Activated CD8-positive, alpha-beta T cell treated with anti-CD3 and anti-CD28 coated beads for 36 hours (primary cell): ENCODE results near the gene MARCHF9. TPM values are rescaled to one million over a fixed set of nuclear protein-coding genes. Genes with fewer than 3 reads are reported as not detected.

ENCODE experiments used
- ATAC-seq: fragments of 200-7000 bp; cut with Tn5 transposase; one replicate; pipeline ENCODE4 v1.10.0; 2021; ENCODE audit warnings: mild to moderate bottlenecking, moderate library complexity
- CTCF ChIA-PET: fragments of 350-600 bp; sonication (Branson Sonifier 250); formaldehyde crosslinking; loops from one replicate; lab custom pipeline; 2021; ENCODE audit warnings: antibody characterized with exemption; lab: Charles Lee
- POLR2A ChIA-PET: fragments of 350-600 bp; sonication (Branson Sonifier 250); formaldehyde crosslinking; loops from one replicate; lab custom pipeline; 2021; ENCODE audit warnings: antibody characterized with exemption; lab: Charles Lee
- DNase-seq: peaks from one replicate; pipeline ENCODE4 v3.0.0-alpha.2; 2020
- H3K27ac Mint-ChIP-seq: one replicate; pipeline ENCODE4 v1.8.0; 2021; ENCODE audit warnings: mild to moderate bottlenecking, mixed read lengths
- H3K27me3 Mint-ChIP-seq: one replicate; pipeline ENCODE4 v1.8.0; 2021; ENCODE audit warnings: mixed read lengths
- H3K36me3 Mint-ChIP-seq: one replicate; pipeline ENCODE4 v1.8.0; 2021; ENCODE audit warnings: low read depth, mixed read lengths
- H3K4me1 Mint-ChIP-seq: one replicate; pipeline ENCODE4 v1.8.0; 2021; ENCODE audit warnings: low read depth, mixed read lengths
- H3K4me3 Mint-ChIP-seq: one replicate; pipeline ENCODE4 v1.8.0; 2021; ENCODE audit warnings: mild to moderate bottlenecking, moderate library complexity, mixed read lengths
- H3K9me3 Mint-ChIP-seq: one replicate; pipeline ENCODE4 v1.8.0; 2021; ENCODE audit warnings: mixed read lengths
- intact Hi-C: fragments of 100-400 bp; cut with micrococcal nuclease; formaldehyde crosslinking; loops from one replicate; pipeline ENCODE4 v1.10.0; 2022
- total RNA-seq, 2 experiments: library from RNA; stranded (reverse); gene quantifications; one replicate each; pipeline ENCODE4 v1.2.3, GENCODE V29; 2021
- TF ChIP-seq, protein P1 (sequence below): fragments of 200-600 bp; IDR thresholded peaks from one replicate; pipeline ENCODE4 v1.8.0; 2022; ENCODE audit warnings: antibody characterized with exemption, mild to moderate bottlenecking

MARCHF9 gene
- total RNA-seq, 2 experiments from 2014 or later = 23.4 to 24.3 TPM

- ChIA-PET POLR2A (interaction anchor here (2.5 kb wide), 1 partner anchor 17 kb away, joined by 9 read pairs; no protein-coding TSS in a partner anchor), CTCF (interaction anchor here (1.0 to 1.3 kb wide), 2 partner anchors 17 to 156 kb away, joined by 3 read pairs; no protein-coding TSS in a partner anchor)
- TF ChIP-seq, protein P1, sequence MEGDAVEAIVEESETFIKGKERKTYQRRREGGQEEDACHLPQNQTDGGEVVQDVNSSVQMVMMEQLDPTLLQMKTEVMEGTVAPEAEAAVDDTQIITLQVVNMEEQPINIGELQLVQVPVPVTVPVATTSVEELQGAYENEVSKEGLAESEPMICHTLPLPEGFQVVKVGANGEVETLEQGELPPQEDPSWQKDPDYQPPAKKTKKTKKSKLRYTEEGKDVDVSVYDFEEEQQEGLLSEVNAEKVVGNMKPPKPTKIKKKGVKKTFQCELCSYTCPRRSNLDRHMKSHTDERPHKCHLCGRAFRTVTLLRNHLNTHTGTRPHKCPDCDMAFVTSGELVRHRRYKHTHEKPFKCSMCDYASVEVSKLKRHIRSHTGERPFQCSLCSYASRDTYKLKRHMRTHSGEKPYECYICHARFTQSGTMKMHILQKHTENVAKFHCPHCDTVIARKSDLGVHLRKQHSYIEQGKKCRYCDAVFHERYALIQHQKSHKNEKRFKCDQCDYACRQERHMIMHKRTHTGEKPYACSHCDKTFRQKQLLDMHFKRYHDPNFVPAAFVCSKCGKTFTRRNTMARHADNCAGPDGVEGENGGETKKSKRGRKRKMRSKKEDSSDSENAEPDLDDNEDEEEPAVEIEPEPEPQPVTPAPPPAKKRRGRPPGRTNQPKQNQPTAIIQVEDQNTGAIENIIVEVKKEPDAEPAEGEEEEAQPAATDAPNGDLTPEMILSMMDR = no peak
- Mint-ChIP-seq H3K27me3 (no peaks in the 10 kb centered on the region), H3K4me1 (peaks cover 42% of the 10 kb centered on the region), H3K27ac (peak overlapping the region; percentile 69), H3K9me3 (no peaks in the 10 kb centered on the region), H3K36me3 (peaks cover 14% of the 10 kb centered on the region), H3K4me3 (peak overlapping the region; percentile 98)
- DNase-seq (no peak), ATAC-seq (no peak)
- intact Hi-C loops = no loop called here
Observed at GRCh38 chr12:57739387-57739786, 15.5 kb upstream of the MARCHF9 start.

DNA sequence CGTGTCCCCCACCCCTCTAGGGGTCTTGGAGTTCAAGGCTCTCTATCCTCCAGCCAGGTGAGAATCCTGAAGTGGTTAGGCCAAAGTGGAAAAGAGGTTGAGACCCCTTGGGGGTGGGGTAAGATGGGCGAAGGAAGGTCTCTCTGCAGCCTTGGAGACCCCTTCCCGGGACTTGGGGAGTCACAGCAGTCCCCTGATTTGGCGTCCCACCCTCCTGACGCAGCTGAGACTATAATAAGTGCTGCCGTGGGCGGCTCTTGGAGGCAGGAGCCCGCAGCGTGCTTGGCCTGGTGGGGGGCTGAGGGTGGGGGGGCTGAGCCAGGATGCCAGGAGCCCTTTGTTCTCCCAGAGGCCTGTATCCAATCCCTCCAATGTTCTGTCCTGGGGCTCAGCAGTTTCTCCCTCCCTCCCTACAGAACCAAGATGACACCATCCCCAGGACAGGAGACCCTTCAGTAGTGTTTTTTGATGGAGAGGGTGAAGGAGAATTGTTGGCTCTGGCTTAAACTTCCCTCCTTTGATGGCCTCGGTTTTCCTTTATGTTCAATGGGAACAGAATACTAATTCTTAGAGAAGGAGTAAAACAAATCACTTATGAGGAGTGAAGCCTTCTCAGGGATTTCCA is 14.9 kb upstream of the MARCHF9 start:
- Mint-ChIP-seq H3K4me1 (peaks cover 47% of the 10 kb centered on the region), H3K4me3 (peak overlapping the region; percentile 98)

GRCh38 chr12:57740656-57741412 is 14.1 kb upstream of the MARCHF9 start:
- Mint-ChIP-seq H3K27ac (peak overlapping the region; percentile 93), H3K36me3 (peaks cover 25% of the 10 kb centered on the region), H3K27me3 (no peaks in the 10 kb centered on the region), H3K4me1 (peaks cover 55% of the 10 kb centered on the region), H3K4me3 (peak overlapping the region; percentile 98), H3K9me3 (no peaks in the 10 kb centered on the region)
- DNase-seq (peak; percentile 91), ATAC-seq (peak; percentile 62)
- TF ChIP-seq, protein P1 = no peak
- intact Hi-C loops = no loop called here
- CTCF ChIA-PET = interaction anchor here (0.9 to 2.8 kb wide), 18 partner anchors 9 to 163 kb away, joined by 3 to 29 read pairs (median 4); partner anchors contain the start of genes B4GALNT1, CDK4 and OS9
- POLR2A ChIA-PET = interaction anchor here (0.8 to 2.5 kb wide), 12 partner anchors 8 to 128 kb away, joined by 3 to 11 read pairs (median 3); partner anchors contain the start of genes CDK4 and CYP27B1

More for the DNA sequence above, 14.9 kb upstream of the MARCHF9 start:
- ChIA-PET CTCF (interaction anchor here (1.3 to 2.8 kb wide), 2 partner anchors 17 to 156 kb away, joined by 3 to 29 read pairs; no protein-coding TSS in a partner anchor), POLR2A (interaction anchor here (0.8 to 2.5 kb wide), 5 partner anchors 11 to 127 kb away, joined by 3 to 9 read pairs (median 4); partner anchors contain the start of gene CYP27B1)
- Mint-ChIP-seq H3K27ac (peak overlapping the region; percentile 93), H3K36me3 (peaks cover 18% of the 10 kb centered on the region), H3K9me3 (no peaks in the 10 kb centered on the region), H3K27me3 (no peaks in the 10 kb centered on the region)
- ATAC-seq = no peak
- TF ChIP-seq, protein P1 = no peak
- intact Hi-C loops = no loop called here
- DNase-seq = no peak

GRCh38 chr12:57741413-57741789 is 13.5 kb upstream of the MARCHF9 start:
- Mint-ChIP-seq H3K36me3 (peaks cover 25% of the 10 kb centered on the region), H3K4me1 (peaks cover 54% of the 10 kb centered on the region), H3K27ac (peak overlapping the region; percentile 93), H3K9me3 (no peaks in the 10 kb centered on the region), H3K4me3 (peak overlapping the region; percentile 98), H3K27me3 (no peaks in the 10 kb centered on the region)
- no peak for DNase-seq
- ChIA-PET POLR2A (interaction anchor here (0.8 to 2.5 kb wide), 10 partner anchors 8 to 42 kb away, joined by 3 to 11 read pairs (median 4); partner anchors contain the start of genes CDK4 and CYP27B1), CTCF (interaction anchor here (0.9 to 2.8 kb wide), 20 partner anchors 9 to 162 kb away, joined by 3 to 29 read pairs (median 4); partner anchors contain the start of genes B4GALNT1, CDK4, OS9 and PIP4K2C)
- intact Hi-C loops = no loop called here
- ATAC-seq = no peak
- TF ChIP-seq, protein P1 = no peak
